ENCODE measurements around the gene ANTXR1. TPM values are rescaled to one million over a fixed set of nuclear protein-coding genes. Genes with fewer than 3 reads are reported as not detected.

The ANTXR1 gene
- total RNA-seq, 3 donors from 2014 or later (not counting 1 experiment from before 2014, with no cell fraction given), result not detected

DNA sequence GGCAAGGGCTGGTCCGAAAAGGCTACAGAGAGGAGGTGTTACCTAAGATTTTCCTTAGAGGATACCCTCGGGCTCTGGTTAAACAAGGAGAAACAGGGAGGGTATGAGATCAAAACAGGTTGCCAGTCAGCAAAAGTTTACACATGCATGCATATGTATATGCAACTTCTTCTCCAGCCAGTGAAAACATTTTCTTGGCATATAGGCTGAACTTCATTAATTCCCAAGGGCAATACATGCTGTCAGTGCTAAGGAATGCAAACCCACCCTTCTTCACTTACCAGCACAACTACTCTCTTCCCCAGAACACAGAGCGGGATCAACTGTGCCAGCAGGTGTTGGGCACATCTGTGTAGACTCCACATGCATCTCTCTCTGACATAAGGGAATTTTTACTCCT is 198.1 kb downstream of the ANTXR1 start:
- H3K4me1 ChIP-seq (ENCODE audit: control insufficient read depth, insufficient read depth, low read length), result no peaks in the 10 kb centered on the region
- WGBS (ENCODE audit: insufficient coverage), result 76% methylated on average over 3 of the region's 3 CpGs
- H3K27me3 ChIP-seq (ENCODE audit: control insufficient read depth, insufficient read depth, low read length), result no peaks in the 10 kb centered on the region
- Mint-ChIP-seq H3K27ac (no peak overlapping the region), H3K36me3 (no peaks in the 10 kb centered on the region), H3K27me3 (ENCODE audit: low read depth in 2 of 2) (peaks cover 0 to 3% of the 10 kb centered on the region in 2 donors), H3K4me1 (no peaks in the 10 kb centered on the region), H3K4me3 (no peak overlapping the region), H3K9me3 (no peaks in the 10 kb centered on the region)
- TF ChIP-seq, protein P1, sequence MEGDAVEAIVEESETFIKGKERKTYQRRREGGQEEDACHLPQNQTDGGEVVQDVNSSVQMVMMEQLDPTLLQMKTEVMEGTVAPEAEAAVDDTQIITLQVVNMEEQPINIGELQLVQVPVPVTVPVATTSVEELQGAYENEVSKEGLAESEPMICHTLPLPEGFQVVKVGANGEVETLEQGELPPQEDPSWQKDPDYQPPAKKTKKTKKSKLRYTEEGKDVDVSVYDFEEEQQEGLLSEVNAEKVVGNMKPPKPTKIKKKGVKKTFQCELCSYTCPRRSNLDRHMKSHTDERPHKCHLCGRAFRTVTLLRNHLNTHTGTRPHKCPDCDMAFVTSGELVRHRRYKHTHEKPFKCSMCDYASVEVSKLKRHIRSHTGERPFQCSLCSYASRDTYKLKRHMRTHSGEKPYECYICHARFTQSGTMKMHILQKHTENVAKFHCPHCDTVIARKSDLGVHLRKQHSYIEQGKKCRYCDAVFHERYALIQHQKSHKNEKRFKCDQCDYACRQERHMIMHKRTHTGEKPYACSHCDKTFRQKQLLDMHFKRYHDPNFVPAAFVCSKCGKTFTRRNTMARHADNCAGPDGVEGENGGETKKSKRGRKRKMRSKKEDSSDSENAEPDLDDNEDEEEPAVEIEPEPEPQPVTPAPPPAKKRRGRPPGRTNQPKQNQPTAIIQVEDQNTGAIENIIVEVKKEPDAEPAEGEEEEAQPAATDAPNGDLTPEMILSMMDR (IDR thresholded peaks at IDR 0.05), result no peak
- no peaks in the 10 kb centered on the region for H3K36me3 ChIP-seq (ENCODE audit: control insufficient read depth, insufficient read depth, low read length)
- intact Hi-C loops (cut with micrococcal nuclease), result no loop called here
- DNase-seq (no peak), ATAC-seq (no peak)
- H3K27ac ChIP-seq (ENCODE audit: low read length), result no peak overlapping the region
- H3K4me3 ChIP-seq (ENCODE audit: low read length), result no peak overlapping the region
- no peaks in the 10 kb centered on the region for H3K9me3 ChIP-seq (ENCODE audit: control insufficient read depth, insufficient read depth, low read length)

- H3K27me3 Mint-ChIP-seq (ENCODE audit: low read depth in 2 of 2), result peaks cover 0 to 3% of the 10 kb centered on the region in 2 donors
- H3K27ac Mint-ChIP-seq, result no peak overlapping the region
- Histone ChIP-seq H3K4me3 (ENCODE audit: low read length) (no peak overlapping the region), H3K27ac (ENCODE audit: low read length) (no peak overlapping the region), H3K36me3 (ENCODE audit: control insufficient read depth, insufficient read depth, low read length) (no peaks in the 10 kb centered on the region), H3K27me3 (ENCODE audit: control insufficient read depth, insufficient read depth, low read length) (no peaks in the 10 kb centered on the region), H3K4me1 (ENCODE audit: control insufficient read depth, insufficient read depth, low read length) (no peaks in the 10 kb centered on the region), H3K9me3 (ENCODE audit: control insufficient read depth, insufficient read depth, low read length) (no peaks in the 10 kb centered on the region)
- no peak overlapping the region for H3K4me3 Mint-ChIP-seq
- H3K4me1 Mint-ChIP-seq, result no peaks in the 10 kb centered on the region
- H3K9me3 Mint-ChIP-seq, result no peaks in the 10 kb centered on the region
- no peak for ATAC-seq
- TF ChIP-seq, protein P1 (IDR thresholded peaks at IDR 0.05), result no peak
- WGBS (ENCODE audit: insufficient coverage), result 84% methylated on average over 5 of the region's 5 CpGs
- DNase-seq, result no peak
- H3K36me3 Mint-ChIP-seq, result no peaks in the 10 kb centered on the region
- intact Hi-C loops (cut with micrococcal nuclease), result no loop called here
These were observed 198.7 kb downstream of the ANTXR1 start for GRCh38 chr2:69211686-69212085.

DNA sequence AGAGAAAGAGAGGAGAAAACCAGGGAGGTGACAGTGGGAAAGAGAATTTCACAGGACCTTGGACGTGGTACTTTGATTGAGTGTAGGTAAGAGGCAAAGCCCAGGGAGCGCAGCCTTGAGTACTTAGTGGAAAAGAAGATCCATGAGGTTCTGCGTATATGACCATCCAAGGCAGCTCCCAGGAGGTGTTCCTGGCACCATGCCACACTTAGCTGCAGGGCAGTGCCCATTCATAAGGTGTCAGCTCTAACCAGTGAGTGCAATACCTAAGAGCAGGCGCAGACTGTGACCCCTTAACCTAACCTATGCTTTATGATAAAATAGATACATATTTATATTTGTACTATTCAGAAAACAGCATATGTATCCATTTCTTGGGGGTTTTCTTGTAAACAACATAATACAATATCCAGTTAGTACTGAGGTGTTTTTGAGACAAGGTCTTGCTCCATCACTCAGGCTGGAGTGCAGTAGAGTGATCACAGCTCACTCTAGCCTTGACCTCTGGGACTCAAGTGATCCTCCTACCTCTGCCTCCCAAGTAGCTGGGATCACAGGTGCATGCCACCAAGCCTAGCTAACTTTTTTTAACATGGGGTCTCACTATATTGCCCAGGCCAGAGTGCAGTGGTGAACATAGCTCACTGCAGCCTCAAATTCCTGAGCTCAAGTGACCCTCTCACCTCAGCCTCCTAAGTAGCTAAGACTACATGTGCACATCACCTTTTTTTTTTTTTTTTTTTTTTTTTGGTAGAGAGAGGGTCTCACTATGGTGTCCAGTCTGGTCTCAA is 199.5 kb downstream of the ANTXR1 start:
- Mint-ChIP-seq H3K36me3 (no peaks in the 10 kb centered on the region), H3K4me1 (no peaks in the 10 kb centered on the region), H3K27me3 (ENCODE audit: low read depth in 2 of 2) (no peaks in the 10 kb centered on the region), H3K4me3 (no peak overlapping the region), H3K9me3 (no peaks in the 10 kb centered on the region), H3K27ac (no peak overlapping the region)
- Histone ChIP-seq H3K36me3 (ENCODE audit: control insufficient read depth, insufficient read depth, low read length) (no peaks in the 10 kb centered on the region), H3K27me3 (ENCODE audit: control insufficient read depth, insufficient read depth, low read length) (no peaks in the 10 kb centered on the region), H3K27ac (ENCODE audit: low read length) (no peak overlapping the region), H3K4me1 (ENCODE audit: control insufficient read depth, insufficient read depth, low read length) (no peaks in the 10 kb centered on the region), H3K4me3 (ENCODE audit: low read length) (no peak overlapping the region), H3K9me3 (ENCODE audit: control insufficient read depth, insufficient read depth, low read length) (no peaks in the 10 kb centered on the region)
- 84% methylated on average over 3 of the region's 4 CpGs for WGBS (ENCODE audit: insufficient coverage)
- TF ChIP-seq, protein P1 (IDR thresholded peaks at IDR 0.05), result no peak
- no peak for DNase-seq
- intact Hi-C loops (cut with micrococcal nuclease), result no loop called here
- ATAC-seq, result no peak

DNA sequence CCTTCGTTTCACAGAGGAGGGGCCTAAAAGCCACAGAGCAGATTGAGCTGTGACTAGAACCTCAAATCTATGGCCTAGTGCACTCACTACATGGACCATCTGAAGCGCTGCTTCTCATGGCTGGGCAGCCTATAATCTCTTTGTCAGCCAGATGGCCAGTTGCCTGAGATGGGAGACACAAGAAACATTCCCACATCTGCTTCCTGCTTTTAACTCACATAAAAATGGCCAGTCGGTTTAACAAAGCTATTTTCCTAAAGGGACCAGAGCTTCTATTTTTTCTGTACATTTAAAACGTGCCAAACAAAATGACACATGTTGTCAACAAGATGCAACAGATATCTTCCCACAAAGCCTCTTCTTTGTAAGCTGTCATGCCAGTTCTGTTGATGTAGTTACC is 200.2 kb downstream of the ANTXR1 start:
- ATAC-seq (no peak), DNase-seq (no peak)
- no peaks in the 10 kb centered on the region for H3K36me3 Mint-ChIP-seq
- H3K27me3 Mint-ChIP-seq (ENCODE audit: low read depth in 2 of 2), result no peaks in the 10 kb centered on the region
- Histone ChIP-seq H3K4me1 (ENCODE audit: control insufficient read depth, insufficient read depth, low read length) (no peaks in the 10 kb centered on the region), H3K27me3 (ENCODE audit: control insufficient read depth, insufficient read depth, low read length) (no peaks in the 10 kb centered on the region), H3K27ac (ENCODE audit: low read length) (no peak overlapping the region), H3K36me3 (ENCODE audit: control insufficient read depth, insufficient read depth, low read length) (no peaks in the 10 kb centered on the region), H3K4me3 (ENCODE audit: low read length) (no peak overlapping the region), H3K9me3 (ENCODE audit: control insufficient read depth, insufficient read depth, low read length) (no peaks in the 10 kb centered on the region)
- H3K27ac Mint-ChIP-seq, result no peak overlapping the region
- WGBS (ENCODE audit: insufficient coverage), result 70% methylated on average over 4 of the region's 4 CpGs
- no peaks in the 10 kb centered on the region for H3K9me3 Mint-ChIP-seq
- H3K4me1 Mint-ChIP-seq, result no peaks in the 10 kb centered on the region
- TF ChIP-seq, protein P1 (IDR thresholded peaks at IDR 0.05), result no peak
- no peak overlapping the region for H3K4me3 Mint-ChIP-seq
- intact Hi-C loops (cut with micrococcal nuclease), result no loop called here
